Spinal cord (tissue), 10 donors: ENCODE data around the gene SUPT20HL1. TPM values are rescaled to one million over a fixed set of nuclear protein-coding genes. Genes with fewer than 3 reads are reported as not detected.
"Not testable (repeated sequence)": the region's sequence is repeated elsewhere in the genome, so short reads cannot be mapped to it uniquely, and the experiment has no call there.

Experiments used
- DNase-seq, 6 donors: peaks; one replicate each; pipeline versions ENCODE4 v3.0.0 to v3.0.0-alpha.2; 2013 to 2015; ENCODE audit warnings: low spot score in 6 of 6, low read depth in 4 of 6
- H3K27ac ChIP-seq: one replicate; pipeline ENCODE4 v1.5.1; 2013; ENCODE audit warnings: low read depth, low read length, control low read depth
- H3K27me3 ChIP-seq: one replicate; pipeline ENCODE4 v1.6.1; 2013; ENCODE audit warnings: low read length; ENCODE audit not compliant: control insufficient read depth, insufficient read depth
- H3K36me3 ChIP-seq: one replicate; pipeline ENCODE4 v1.6.1; 2013; ENCODE audit warnings: low read length; ENCODE audit not compliant: control insufficient read depth, insufficient read depth
- H3K4me1 ChIP-seq: one replicate; pipeline ENCODE4 v1.6.1; 2013; ENCODE audit warnings: low read length; ENCODE audit not compliant: control insufficient read depth, insufficient read depth
- H3K4me3 ChIP-seq: one replicate; pipeline ENCODE4 v1.5.1; 2013; ENCODE audit warnings: low read depth, low read length, control low read depth
- H3K9me3 ChIP-seq: one replicate; pipeline ENCODE4 v1.6.1; 2013; ENCODE audit warnings: low read length; ENCODE audit not compliant: control insufficient read depth, insufficient read depth
- WGBS: methylation state at CpG from one replicate; pipeline ENCODE4 v1.1.5; 2013; ENCODE audit warnings: missing lambda C conversion rate; ENCODE audit not compliant: insufficient coverage; 5-methylcytosine and 5-hydroxymethylcytosine counted together
- polyA plus RNA-seq, 2 donors: library from polyadenylated mRNA; unstranded; fragments of 120-200 nt; gene quantifications; one replicate each; pipeline ENCODE4 v1.2.1, GENCODE V29; 2013; ENCODE audit not compliant: insufficient read length in 2 of 2
- total RNA-seq, 2 donors: library from RNA; depleted of rRNA in 1 of 2; stranded (reverse); fragments of 120-200 nt in 1 of 2; fragments of >200 nt in 1 of 2; gene quantifications; one replicate each; pipeline versions ENCODE4 v1.2.3 to v1.2.4, GENCODE V29; 2013 to 2014
- donor health status: healthy.

SUPT20HL1 gene
- total and polyA plus RNA-seq, 4 donors = 0.09 to 0.27 TPM; not detected in 2

DNA sequence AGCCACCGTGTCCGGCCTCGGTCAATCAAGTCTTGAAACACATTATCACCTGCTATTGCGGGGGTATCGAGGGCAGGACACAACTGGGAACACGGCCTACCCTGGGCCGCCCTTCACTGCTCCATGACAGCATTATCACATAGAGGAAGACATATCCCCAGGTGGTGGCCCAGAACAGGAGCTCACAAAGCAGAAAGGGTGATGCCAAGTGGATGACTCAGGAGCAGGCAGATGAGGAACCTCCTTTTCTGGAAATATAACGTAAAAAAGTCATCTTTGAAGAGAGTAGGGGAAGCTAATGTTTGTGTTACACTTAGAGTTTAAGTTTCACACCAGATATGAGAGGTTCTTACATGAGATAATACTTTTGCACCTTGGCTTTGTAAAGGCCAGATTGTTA is 5.3 kb upstream of the SUPT20HL1 start:
- Histone ChIP-seq H3K9me3 (peaks cover 1% of the 10 kb centered on the region), H3K4me3 (no peak overlapping the region), H3K27ac (no peak overlapping the region), H3K4me1 (no peaks in the 10 kb centered on the region), H3K36me3 (no peaks in the 10 kb centered on the region), H3K27me3 (peaks cover 7% of the 10 kb centered on the region)
- no peak for DNase-seq
- WGBS = 89% methylated on average over 7 of the region's 8 CpGs

DNA sequence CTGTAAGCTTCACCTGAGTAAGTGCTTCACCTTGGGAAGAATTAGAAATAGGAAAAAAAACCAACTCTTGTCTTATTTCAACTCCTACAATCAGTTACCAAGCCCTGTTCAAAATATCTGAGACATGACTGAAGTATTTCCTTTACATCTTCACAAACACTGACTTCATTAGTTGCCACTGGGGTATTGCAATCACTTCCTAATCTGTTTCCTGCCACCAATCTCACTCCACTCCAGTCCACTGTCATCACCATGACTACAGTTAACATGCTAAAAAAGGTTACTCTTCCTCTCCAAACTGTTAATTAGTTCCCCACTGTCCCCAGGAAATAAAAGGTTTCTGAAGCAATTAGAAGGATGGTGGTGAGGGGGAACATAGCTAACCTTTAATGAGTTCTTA is 3.3 kb upstream of the SUPT20HL1 start:
- Histone ChIP-seq H3K4me3 (no peak overlapping the region), H3K27ac (no peak overlapping the region), H3K9me3 (peaks cover 1% of the 10 kb centered on the region), H3K27me3 (peaks cover 8% of the 10 kb centered on the region), H3K36me3 (no peaks in the 10 kb centered on the region), H3K4me1 (no peaks in the 10 kb centered on the region)
- peak in 1 of 6 donors; percentile 18 for DNase-seq

DNA sequence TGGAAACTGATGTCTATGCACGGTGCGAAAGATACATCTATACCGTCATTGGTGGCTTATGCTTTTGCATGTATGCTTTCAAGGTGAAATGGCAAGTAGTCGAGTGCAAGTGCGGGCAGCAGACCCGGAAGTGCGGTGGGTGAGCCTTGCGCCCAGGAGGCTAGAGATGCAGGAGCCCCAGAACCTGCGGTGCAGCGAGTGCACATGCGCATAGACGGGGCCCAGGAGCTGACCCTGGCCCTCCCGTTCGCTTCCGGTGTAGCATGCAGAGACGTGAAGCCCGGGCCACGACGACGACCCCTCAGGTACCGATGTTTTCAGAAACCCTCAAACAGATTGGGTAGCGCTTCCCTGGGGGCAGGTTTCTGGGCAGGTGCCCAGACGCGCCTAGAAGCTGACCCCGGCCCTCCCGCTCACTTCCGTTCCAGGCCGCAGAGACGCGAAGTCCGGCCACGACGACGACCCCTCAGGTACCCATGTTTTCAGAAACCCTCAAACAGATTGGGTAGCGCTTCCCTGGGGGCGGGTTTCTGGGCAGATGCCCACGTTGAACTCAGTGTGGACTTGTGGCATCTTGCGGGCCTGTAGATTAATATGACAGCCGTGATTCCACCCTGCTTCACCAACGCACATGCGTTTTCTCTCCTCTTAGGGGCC is 1.8 kb downstream of the SUPT20HL1 start:
- WGBS = 88% methylated on average over 22 of the region's 41 CpGs

DNA sequence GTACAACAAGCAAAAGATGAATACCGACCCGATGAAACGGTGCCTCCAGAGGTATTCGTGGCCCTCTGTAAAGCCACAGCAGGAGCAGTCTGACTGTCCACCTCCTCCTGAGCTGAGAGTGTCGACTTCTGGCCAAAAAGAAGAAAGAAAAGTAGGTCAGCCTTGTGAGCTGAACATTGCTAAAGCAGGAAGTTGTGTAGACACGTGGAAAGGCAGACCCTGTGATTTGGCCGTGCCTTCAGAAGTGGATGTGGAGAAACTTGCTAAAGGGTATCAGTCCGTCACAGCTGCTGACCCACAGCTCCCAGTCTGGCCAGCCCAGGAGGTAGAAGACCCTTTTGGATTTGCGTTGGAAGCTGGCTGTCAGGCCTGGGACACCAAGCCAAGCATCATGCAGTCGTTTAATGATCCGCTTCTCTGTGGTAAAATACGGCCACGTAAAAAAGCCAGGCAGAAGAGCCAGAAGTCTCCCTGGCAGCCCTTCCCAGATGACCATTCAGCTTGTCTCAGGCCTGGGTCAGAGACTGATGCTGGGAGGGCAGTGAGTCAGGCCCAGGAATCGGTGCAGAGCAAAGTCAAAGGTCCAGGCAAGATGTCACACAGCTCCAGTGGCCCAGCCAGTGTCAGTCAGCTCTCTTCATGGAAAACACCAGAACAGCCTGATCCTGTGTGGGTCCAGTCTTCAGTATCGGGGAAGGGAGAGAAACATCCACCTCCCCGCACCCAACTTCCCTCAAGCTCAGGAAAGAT is 3.2 kb downstream of the SUPT20HL1 start:
- H3K27ac ChIP-seq, H3K4me3 ChIP-seq, H3K9me3 ChIP-seq, DNase-seq, H3K36me3 ChIP-seq, H3K4me1 ChIP-seq: not testable (repeated sequence)
- H3K27me3 ChIP-seq = peaks cover 13% of the 10 kb centered on the region
- WGBS = 80% methylated on average over 9 of the region's 16 CpGs

More for the DNA sequence above, 1.8 kb downstream of the SUPT20HL1 start:
- H3K9me3 ChIP-seq, H3K27ac ChIP-seq, H3K4me1 ChIP-seq, DNase-seq, H3K36me3 ChIP-seq, H3K4me3 ChIP-seq: not testable (repeated sequence)
- H3K27me3 ChIP-seq = peaks cover 11% of the 10 kb centered on the region

DNA sequence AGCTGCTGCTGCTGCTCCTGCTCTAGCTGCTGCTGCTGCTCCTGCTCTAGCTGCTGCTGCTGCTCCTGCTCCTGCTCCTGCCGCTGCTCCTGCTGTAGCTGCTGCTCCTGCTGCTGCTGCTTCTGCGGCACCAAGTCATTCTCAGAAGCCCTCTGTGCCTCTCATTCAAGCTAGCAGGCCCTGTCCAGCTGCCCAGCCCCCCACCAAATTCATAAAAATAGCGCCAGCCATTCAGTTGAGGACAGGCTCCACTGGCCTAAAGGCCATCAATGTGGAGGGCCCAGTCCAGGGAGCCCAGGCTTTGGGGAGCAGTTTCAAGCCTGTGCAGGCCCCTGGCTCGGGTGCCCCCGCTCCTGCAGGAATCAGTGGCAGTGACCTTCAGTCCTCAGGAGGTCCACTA is 3.9 kb downstream of the SUPT20HL1 start:
- DNase-seq = no peak
- Histone ChIP-seq H3K4me3 (no peak overlapping the region), H3K27ac (no peak overlapping the region), H3K9me3 (no peaks in the 10 kb centered on the region), H3K4me1 (peaks cover 5% of the 10 kb centered on the region), H3K27me3 (peaks cover 13% of the 10 kb centered on the region), H3K36me3 (no peaks in the 10 kb centered on the region)
- WGBS = 77% methylated on average over 3 of the region's 5 CpGs

DNA sequence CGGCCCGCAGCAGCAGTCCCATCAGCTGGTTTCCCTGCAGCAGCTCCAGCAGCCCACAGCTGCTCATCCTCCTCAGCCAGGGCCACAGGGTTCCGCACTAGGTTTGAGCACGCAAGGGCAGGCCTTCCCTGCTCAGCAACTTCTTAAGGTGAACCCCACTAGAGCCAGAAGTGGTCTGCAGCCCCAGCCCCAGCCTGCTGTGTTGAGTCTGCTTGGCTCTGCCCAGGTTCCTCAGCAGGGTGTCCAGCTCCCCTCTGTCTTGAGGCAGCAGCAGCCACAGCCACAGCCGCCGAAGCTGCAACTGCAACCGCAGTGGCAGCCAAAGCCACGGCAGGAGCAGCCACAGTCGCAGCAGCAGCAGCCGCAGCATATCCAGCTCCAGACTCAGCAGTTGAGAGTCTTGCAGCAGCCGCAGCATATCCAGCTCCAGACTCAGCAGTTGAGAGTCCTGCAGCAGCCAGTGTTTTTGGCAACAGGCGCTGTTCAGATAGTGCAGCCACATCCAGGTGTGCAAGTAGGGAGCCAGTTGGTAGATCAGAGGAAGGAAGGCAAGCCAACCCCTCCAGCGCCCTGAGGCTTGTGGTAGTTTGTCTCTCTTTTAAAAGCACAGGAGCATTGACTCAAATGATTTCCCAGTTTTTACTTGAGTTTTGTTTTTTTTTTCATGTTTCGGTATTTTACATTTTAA is 4.6 kb downstream of the SUPT20HL1 start:
- Histone ChIP-seq H3K36me3 (no peaks in the 10 kb centered on the region), H3K9me3 (no peaks in the 10 kb centered on the region), H3K27me3 (peaks cover 17% of the 10 kb centered on the region), H3K4me3 (no peak overlapping the region), H3K4me1 (peaks cover 5% of the 10 kb centered on the region), H3K27ac (no peak overlapping the region)
- DNase-seq = no peak
- WGBS = 84% methylated on average over 12 of the region's 14 CpGs

DNA sequence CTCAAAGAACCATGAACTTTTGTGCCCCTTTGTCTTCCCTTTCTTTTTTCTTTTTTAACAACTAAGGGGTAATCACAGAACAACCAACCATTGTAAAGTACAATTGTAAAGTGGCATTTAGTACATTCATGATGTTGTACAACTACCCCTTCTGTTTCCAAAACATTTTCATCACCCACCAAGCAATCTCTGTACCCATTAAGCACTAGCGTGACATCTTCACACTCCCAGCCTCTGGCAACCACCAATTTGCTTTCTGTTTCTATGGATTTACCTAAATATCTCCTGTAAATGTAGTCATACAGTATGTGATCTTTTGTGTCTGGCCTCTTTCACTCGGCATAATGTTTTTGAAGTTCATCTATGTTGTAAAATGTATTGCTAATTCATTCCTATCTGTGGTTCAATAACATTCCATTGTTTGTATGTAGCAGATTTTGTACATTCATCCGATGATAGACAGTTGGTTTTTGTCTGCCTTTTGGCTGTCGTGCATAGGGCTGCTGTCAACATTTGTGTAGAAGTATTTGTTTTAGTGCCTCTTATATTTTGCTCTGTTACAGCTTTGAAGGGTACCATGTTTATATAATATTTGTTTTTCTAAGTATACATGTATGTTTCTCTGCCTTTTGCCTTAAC is 6.4 kb downstream of the SUPT20HL1 start:
- WGBS = 100% methylated on average over 2 of the region's 4 CpGs
- not testable (repeated sequence) for DNase-seq, H3K9me3 ChIP-seq, H3K36me3 ChIP-seq, H3K27ac ChIP-seq, H3K4me3 ChIP-seq
- Histone ChIP-seq H3K4me1 (peaks cover 13% of the 10 kb centered on the region), H3K27me3 (peaks cover 27% of the 10 kb centered on the region)

DNA sequence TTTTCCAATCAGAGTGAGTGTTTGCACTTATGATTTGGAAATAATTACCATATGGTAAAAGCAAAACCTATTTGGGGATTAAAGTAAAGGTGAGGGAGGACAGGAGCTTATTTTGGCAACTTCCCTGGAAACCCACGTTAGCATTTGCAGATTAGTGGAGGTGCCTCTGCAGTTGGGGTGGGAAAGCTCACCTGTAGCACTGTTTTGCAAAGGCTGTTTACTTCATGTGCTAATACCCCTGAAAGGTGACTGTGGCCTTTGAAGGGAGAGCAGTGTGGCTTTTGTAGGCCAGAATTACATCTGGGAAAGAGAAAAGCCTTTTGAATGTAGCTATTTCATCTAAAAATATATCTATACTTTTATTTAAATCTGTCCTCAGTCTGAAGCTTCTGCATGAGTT is 9.4 kb downstream of the SUPT20HL1 start:
- Histone ChIP-seq H3K36me3 (no peaks in the 10 kb centered on the region), H3K4me1 (peaks cover 8% of the 10 kb centered on the region), H3K27me3 (peaks cover 38% of the 10 kb centered on the region), H3K9me3 (no peaks in the 10 kb centered on the region), H3K4me3 (no peak overlapping the region), H3K27ac (no peak overlapping the region)
- DNase-seq = no peak
- WGBS = 30% methylated on average over 1 of the region's 1 CpG

DNA sequence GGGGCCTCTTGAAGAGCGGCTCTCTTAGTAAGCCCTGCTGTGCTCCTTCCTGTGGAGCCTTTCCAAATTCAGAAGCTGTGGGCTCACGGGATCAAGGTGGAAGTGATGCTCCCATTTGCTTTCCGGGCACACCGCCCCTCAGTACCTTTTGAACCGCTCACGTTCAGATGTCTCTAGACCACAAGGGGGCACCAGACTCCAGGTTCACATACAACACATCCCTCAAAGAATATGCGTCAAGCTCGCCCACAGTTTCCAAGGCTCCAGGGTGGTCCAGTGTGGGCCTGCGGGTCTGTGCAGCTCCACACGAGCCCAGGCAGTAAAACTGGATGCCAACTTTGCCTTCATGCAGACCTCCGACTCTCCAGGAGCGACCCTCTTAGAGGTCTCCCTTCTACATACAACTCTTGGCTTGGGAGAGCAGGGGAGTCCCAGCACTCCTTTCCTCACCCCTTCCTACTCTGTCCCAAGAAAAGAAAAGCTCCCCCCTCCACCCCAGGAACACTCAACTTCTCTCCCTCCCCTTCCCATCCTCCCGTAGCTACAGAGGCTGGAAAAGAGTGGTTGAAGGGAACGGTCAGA is 11.0 kb downstream of the SUPT20HL1 start:
- WGBS = 10% methylated on average over 14 of the region's 14 CpGs
- peaks cover 34% of the 10 kb centered on the region for H3K27me3 ChIP-seq
- H3K27ac ChIP-seq = no peak overlapping the region
- peaks cover 8% of the 10 kb centered on the region for H3K4me1 ChIP-seq
- peak in 5 of 6 donors; percentile 26 to 89 (median 43) for DNase-seq
- H3K4me3 ChIP-seq = no peak overlapping the region
- no peaks in the 10 kb centered on the region for H3K9me3 ChIP-seq
- H3K36me3 ChIP-seq = no peaks in the 10 kb centered on the region
